SHP77 (cell line): ENCODE data around the gene TLE6.
"Not testable (repeated sequence)": the region's sequence is repeated elsewhere in the genome, so short reads cannot be mapped to it uniquely, and the experiment has no call there.

Experiments
- DNase-seq, 2 experiments: peaks; one replicate each; lab custom pipeline; 2025; lab: John Stamatoyannopoulos, UW

The TLE6 gene

GRCh38 chr19:2977001-2977745 is at the start of gene TLE6:
TLE6 (plus strand) TSS chr19:2977564; CDS start chr19:2978234, 670 bp downstream.
- DNase-seq = peak; percentile 93 to 95

DNA sequence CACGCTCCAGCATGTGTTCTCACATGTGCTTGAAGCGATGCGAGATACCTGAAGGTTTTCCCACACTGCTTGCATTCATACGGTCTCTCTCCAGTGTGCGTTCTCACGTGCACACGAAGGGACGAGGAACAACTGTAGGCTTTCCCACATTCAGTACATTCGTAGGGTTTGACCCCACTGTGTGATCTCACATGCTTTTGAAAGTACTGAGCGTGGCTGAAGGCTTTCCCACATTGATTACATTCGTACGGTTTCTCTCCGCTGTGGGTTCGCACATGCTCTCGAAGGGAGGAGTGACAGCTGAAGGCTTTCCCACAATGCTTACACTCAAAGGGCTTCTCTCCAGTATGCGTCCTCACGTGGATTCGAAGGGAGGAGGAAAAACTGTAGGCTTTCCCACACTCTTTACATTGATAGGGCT is 43.9 kb upstream of the TLE6 start:
- DNase-seq = no peak

DNA sequence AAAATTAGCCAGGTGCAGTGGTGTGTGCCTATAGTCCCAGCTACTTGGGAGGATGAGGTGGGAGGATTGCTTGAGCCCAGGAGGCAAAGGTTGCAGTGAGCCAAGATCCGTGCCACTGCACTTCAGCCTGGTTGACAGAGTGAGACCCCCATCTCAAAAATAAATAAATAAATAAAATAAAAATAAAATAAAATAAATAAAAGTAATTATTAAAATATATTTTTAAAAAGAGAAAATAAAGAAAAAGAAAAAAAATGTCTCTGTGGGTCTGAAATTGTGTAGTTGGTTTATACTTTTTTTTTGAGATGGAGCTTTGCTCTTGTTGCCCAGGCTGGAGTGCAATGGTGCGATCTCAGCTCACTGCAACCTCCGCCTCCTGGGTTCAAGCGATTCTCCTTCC is 41.5 kb upstream of the TLE6 start:
- not testable (repeated sequence) for DNase-seq

- DNase-seq = no peak
Measured at GRCh38 chr19:2942928-2943640, 34.3 kb upstream of the TLE6 start.

- no peak for DNase-seq
Measured at GRCh38 chr19:2944403-2944774, 33.0 kb upstream of the TLE6 start.

GRCh38 chr19:2944775-2945574 is 32.4 kb upstream of the TLE6 start, which contains the start of gene ZNF77:
ZNF77 (minus strand) TSS chr19:2944971; CDS start chr19:2944840, 131 bp downstream.
- peak; percentile 97 to 99 for DNase-seq

DNA sequence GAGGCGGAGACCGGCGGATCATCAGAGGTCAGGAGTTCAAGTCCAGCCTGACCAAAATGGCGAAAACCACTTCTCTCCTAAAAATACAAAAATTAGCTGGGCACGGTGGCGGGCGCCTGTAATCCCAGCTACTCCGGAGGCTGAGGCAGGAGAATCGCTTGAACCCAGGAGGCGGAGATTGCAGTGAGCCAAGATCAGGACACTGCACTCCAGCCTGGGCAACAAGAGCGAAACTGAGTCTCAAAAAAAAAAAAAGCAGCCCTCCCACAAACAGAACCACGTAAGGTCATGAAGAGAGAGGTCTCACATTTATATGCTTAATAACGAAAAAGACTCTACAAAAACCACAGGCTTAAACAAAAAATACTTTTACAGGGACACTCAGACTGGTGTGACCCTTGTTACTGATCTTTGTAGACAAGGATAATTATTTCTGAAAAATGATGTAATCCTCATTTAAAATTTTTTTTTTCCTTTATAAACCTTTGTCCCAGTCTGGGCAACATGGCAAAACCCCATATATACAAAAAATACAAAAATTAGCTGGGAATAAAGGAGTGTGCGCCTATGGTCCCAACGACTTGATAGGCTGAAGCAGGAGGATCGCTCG is 31.7 kb upstream of the TLE6 start:
- no peak for DNase-seq

DNA sequence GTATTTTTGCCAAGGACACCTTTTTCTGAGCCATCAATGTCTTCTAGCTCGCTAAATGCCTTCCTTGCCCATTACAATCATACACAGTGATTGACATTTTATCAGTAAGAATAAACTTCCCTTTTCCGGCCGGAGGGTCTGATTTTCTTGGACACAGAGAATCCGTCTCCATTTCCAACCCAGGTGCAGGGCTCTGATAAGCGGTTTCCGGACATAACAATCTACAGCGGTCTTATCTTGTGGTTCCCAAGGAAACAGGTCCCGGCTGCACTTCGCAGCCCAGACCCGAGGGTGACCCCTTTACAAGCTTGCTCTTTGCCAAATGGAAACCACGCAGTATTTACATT is 27.5 kb upstream of the TLE6 start:
- no peak for DNase-seq

- peak; percentile 98 for DNase-seq
Measured at GRCh38 chr19:2950286-2951124, 26.9 kb upstream of the TLE6 start.

GRCh38 chr19:2952953-2953481 is 24.3 kb upstream of the TLE6 start:
- DNase-seq = no peak

GRCh38 chr19:2957160-2957559 is 20.2 kb upstream of the TLE6 start:
- DNase-seq = no peak

DNA sequence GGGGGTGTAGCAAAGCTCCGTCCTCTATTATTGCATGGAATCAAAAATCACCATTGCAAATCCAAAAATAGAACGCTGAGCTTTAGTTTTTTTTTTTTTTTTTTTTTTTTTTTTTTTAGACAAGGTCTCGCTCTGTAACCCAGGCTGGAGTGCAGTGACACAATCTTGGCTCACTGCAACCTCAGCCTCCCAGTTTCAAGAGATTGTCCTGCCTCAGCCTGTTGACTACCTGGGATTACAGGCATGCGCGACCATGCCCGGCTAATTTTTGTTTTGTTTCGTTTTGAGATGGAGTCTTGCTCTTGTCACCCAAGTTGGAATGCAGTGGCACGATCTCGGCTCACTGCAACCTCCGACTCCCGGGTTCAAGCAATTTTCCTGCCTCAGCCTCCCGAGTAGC is 17.2 kb upstream of the TLE6 start:
- no peak for DNase-seq

DNA sequence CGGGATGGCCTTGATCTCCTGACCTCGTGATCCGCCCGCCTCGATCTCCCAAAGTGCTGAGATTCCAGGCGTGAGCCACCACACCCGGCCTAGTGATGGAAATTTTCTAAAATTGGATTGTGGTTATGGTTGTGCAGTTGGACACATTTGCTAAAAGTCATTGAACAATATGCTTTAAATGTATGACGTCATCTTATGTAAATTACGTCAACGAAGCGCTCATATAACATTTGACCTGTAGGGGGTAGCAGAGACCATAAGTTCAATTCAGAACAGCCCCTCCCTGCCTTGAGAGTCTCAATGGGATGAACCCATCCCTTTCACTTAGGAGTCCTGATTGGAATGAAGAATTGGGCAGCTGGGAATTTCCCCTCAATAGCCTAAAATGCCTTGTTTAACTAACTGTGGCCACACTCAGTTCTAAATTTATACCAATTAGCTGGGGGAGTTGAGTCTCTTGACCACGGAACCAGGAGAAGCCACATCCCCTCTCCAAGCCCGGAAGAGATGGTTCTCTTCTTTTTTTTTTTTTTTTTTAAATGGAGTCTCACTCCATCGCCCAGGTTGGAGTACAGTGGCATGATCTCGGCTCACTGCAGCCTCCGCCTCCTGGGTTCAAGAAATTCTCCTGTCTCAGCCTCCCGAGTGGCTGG is 15.2 kb upstream of the TLE6 start:
- peak; percentile 58 to 70 for DNase-seq

- no peak for DNase-seq
Measured at GRCh38 chr19:2963122-2963521, 14.2 kb upstream of the TLE6 start.

- DNase-seq = not testable (repeated sequence)
Measured at GRCh38 chr19:2963631-2964030, 13.7 kb upstream of the TLE6 start.

DNA sequence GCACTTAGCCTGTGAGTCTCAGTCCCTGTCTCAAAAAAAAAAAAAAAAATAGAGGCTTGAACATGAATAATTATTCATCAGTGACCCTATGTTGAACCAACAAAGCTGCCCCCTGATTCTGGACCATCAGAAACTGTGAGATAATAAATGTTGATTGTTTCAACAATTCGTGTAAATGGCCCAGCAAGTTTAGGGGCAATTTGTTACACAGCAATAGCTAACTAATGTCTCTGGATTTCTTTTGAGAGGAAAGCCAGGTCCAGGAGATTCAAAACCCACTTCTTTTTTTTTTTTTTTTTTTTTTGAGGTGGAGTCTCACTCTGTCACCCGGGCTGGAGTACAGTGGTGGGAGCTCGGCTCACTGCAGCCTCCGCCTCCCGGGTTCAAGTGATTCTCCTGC is 12.5 kb upstream of the TLE6 start:
- DNase-seq = no peak

DNA sequence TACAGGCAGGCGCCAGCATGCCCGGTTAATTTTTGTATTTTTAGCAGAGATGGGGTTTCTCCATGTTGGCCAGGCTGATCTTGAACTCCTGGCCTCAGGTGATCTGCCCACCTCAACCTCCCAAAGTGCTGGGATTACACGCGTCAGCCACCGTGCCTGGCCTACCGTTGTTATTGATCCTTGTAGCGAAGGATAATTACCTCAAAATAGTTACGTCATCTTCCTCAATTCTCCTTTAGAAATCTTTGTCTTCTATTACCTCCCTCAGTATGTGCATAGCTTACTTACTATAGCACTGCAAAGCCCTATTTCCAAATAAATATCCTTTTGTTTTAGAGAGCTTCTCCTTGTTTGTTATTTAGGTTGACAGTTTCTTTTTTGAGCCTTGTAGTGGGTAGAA is 9.4 kb upstream of the TLE6 start:
- DNase-seq = no peak

DNA sequence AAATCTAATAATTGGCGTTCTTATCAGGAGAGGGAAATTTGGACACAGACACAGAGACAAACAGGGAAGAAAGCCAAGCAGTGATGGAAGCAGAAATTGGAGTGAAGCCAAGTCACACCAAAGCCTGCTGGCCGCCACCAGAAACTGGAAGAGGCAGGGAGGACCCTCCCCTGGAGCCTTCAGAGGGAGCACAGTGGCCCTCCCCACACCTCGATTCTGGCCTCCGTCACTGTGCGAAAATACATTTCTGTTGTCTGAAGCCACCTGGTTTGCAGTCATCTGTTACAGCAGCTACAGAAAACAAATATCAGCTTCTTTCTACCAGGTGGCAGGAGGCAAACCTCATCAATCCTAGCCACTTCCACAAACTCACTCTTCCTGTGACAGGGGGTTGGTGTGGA is 8.3 kb upstream of the TLE6 start:
- peak; percentile 96 for DNase-seq

GRCh38 chr19:2970201-2970835 is 7.0 kb upstream of the TLE6 start:
- no peak for DNase-seq

DNA sequence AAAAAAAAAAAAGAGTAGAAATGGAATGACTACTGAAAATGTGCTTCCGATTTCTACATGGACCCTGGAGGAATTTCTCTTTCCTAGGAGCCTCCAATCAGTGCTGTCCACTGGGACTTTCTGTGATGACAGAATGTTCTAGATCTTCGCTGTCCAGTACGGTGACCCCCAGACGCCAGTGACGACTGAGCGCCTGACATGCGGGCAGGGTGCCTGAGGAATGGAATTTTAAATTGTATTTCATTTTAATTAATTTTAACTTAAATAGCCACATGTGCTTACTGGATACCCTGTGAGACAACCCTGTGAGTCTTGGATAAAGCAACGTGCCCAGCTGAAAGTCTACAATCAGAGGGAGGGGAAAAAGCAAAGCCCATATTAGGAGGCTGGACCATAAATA is 4.1 kb upstream of the TLE6 start:
- DNase-seq = no peak
